GM23248 (cell line): ENCODE measurements around the gene GFAP.

Source experiments
- EZH2 ChIP-seq: fragments of 200-600 bp; sonication (generic); IDR thresholded peaks from 2 replicates; pipeline ENCODE4 v1.6.1; 2018; ENCODE audit warnings: antibody characterized with exemption, mild to moderate bottlenecking; ENCODE audit not compliant: insufficient read depth, poor library complexity, severe bottlenecking
- EZH2phosphoT487 ChIP-seq: fragments of 200-600 bp; sonication (generic); IDR thresholded peaks from 2 replicates; pipeline ENCODE4 v1.6.1; 2018; ENCODE audit warnings: antibody characterized with exemption, moderate library complexity, mild to moderate bottlenecking, low read depth; ENCODE audit not compliant: insufficient read depth

DNA sequence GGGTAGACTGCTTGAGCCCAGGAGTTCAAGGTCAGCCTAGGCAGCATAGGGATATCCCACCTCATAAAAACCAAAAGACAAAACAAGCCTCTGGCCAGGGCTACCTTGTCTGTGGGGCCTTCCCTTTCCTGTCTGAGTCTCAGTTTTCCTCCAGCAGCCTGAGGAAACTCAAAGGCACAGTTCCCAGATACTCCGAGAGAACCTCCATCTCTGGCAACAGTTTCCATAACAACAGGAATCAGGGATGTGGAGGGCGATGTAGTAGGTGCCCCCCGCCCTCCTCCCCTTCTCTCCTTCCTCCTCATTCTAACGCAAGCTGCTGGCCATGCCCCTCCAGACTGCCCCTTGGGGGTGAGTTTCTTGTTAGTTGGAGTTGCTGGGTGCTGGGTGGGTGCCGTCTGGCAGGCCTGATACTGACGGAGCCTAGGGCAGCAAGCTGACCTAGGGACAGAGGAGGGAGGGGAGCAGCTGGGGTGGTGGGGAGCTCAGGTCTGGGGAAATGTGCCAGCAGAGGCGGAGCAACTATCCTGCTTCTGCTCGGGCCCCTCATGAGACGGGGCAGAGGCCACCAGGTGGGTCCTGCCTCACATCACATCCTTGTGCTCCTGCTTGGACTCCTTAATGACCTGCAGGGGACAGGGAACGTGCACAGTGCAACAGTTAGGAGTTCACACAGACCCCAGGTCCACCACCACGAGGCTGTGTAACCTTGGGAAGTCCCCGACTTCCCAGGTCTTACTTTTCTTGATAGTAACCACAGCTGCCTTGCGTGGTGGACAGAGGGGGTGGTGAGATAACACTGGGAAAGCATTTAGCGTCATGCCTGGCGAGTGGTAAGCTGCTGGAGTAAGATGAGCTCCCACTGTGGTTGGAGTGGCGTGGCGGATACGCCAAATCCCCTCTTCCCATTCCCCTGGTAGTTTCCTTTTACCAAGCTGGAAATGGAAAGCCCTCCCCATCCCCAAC lies 8.3 kb downstream of the GFAP start:
- TF ChIP-seq EZH2 (no peak), EZH2phosphoT487 (no peak)
